ENCODE measurements around the gene EFNA3. TPM values are rescaled to one million over a fixed set of nuclear protein-coding genes. Genes with fewer than 3 reads are reported as not detected.

The EFNA3 gene
- total RNA-seq, 3 donors from 2014 or later: 0.84 to 2.0 (median 1.1) TPM

- peaks cover 18% of the 10 kb centered on the region for H3K4me1 Mint-ChIP-seq (ENCODE audit: low read depth)
- no peaks in the 10 kb centered on the region for H3K9me3 Mint-ChIP-seq
- ATAC-seq: peak; percentile 96 to 98
- peaks cover 4% of the 10 kb centered on the region for H3K36me3 Mint-ChIP-seq (ENCODE audit: insufficient read depth)
- no peaks in the 10 kb centered on the region for H3K27me3 Mint-ChIP-seq (ENCODE audit: low read depth)
- DNase-seq: peak; percentile 61
- peak overlapping the region; percentile 19 for H3K4me3 Mint-ChIP-seq
Observed at GRCh38 chr1:155070721-155071569, 7.7 kb upstream of the EFNA3 start.

DNA sequence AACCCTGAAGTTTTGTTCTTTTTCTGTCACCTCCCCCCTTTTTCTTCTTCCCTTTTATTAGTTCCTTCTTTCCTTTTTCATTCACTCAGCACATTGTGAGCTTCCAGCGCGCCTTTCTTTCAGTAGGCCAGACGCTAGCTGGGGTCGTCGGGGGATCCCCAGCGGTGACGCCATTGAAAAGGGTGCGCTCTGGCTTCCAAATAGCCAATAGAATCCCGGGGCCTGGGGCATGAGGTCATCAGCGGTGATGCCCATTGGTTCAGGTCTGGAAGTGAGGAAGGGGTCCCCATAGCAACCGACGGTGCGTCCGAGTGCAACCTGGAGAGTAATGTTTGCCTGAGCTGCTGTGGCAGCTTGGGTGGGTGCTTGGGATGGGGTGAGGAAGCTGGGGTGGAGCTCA lies 6.9 kb upstream of the EFNA3 start:
- Mint-ChIP-seq H3K4me3 (peak overlapping the region; percentile 5), H3K27me3 (ENCODE audit: low read depth) (no peaks in the 10 kb centered on the region), H3K36me3 (ENCODE audit: insufficient read depth) (peaks cover 4% of the 10 kb centered on the region), H3K9me3 (no peaks in the 10 kb centered on the region), H3K4me1 (ENCODE audit: low read depth) (peaks cover 18% of the 10 kb centered on the region)
- no peak for DNase-seq
- no peak for ATAC-seq

- H3K9me3 Mint-ChIP-seq: no peaks in the 10 kb centered on the region
- ATAC-seq (no peak), DNase-seq (no peak)
- peaks cover 18% of the 10 kb centered on the region for H3K4me1 Mint-ChIP-seq (ENCODE audit: low read depth)
- H3K4me3 Mint-ChIP-seq: no peak overlapping the region
- H3K36me3 Mint-ChIP-seq (ENCODE audit: insufficient read depth): peaks cover 2% of the 10 kb centered on the region
- H3K27me3 Mint-ChIP-seq (ENCODE audit: low read depth): no peaks in the 10 kb centered on the region
Observed at GRCh38 chr1:155072531-155073289, 5.9 kb upstream of the EFNA3 start.

GRCh38 chr1:155073377-155074242 lies 5.0 kb upstream of the EFNA3 start:
- no peak for ATAC-seq
- Mint-ChIP-seq H3K27me3 (ENCODE audit: low read depth) (no peaks in the 10 kb centered on the region), H3K4me1 (ENCODE audit: low read depth) (peaks cover 18% of the 10 kb centered on the region), H3K36me3 (ENCODE audit: insufficient read depth) (no peaks in the 10 kb centered on the region), H3K4me3 (no peak overlapping the region), H3K9me3 (no peaks in the 10 kb centered on the region)
- DNase-seq: no peak

GRCh38 chr1:155075535-155075934 lies 3.1 kb upstream of the EFNA3 start:
- ATAC-seq (no peak), DNase-seq (no peak)
- no peaks in the 10 kb centered on the region for H3K9me3 Mint-ChIP-seq
- H3K27me3 Mint-ChIP-seq (ENCODE audit: low read depth): peaks cover 9% of the 10 kb centered on the region
- H3K4me1 Mint-ChIP-seq (ENCODE audit: low read depth): peaks cover 24% of the 10 kb centered on the region
- no peaks in the 10 kb centered on the region for H3K36me3 Mint-ChIP-seq (ENCODE audit: insufficient read depth)
- no peak overlapping the region for H3K4me3 Mint-ChIP-seq

- DNase-seq (no peak), ATAC-seq (no peak)
- Mint-ChIP-seq H3K36me3 (ENCODE audit: insufficient read depth) (no peaks in the 10 kb centered on the region), H3K4me3 (no peak overlapping the region), H3K27me3 (ENCODE audit: low read depth) (peaks cover 13% of the 10 kb centered on the region), H3K9me3 (no peaks in the 10 kb centered on the region), H3K4me1 (ENCODE audit: low read depth) (peaks cover 28% of the 10 kb centered on the region)
Observed at GRCh38 chr1:155076371-155076770, 2.3 kb upstream of the EFNA3 start.

- Mint-ChIP-seq H3K36me3 (ENCODE audit: insufficient read depth) (no peaks in the 10 kb centered on the region), H3K4me3 (peak overlapping the region; percentile 2), H3K4me1 (ENCODE audit: low read depth) (peaks cover 32% of the 10 kb centered on the region), H3K27me3 (ENCODE audit: low read depth) (peaks cover 20% of the 10 kb centered on the region), H3K9me3 (no peaks in the 10 kb centered on the region)
- ATAC-seq (no peak), DNase-seq (no peak)
Observed at GRCh38 chr1:155077346-155077745, 1.3 kb upstream of the EFNA3 start.

GRCh38 chr1:155077758-155078445 lies 735 bp upstream of the EFNA3 start:
- H3K4me3 Mint-ChIP-seq: peak overlapping the region; percentile 22
- peaks cover 35% of the 10 kb centered on the region for H3K4me1 Mint-ChIP-seq (ENCODE audit: low read depth)
- H3K36me3 Mint-ChIP-seq (ENCODE audit: insufficient read depth): no peaks in the 10 kb centered on the region
- ATAC-seq (peak in 1 of 2 donors; percentile 26), DNase-seq (no peak)
- peaks cover 26% of the 10 kb centered on the region for H3K27me3 Mint-ChIP-seq (ENCODE audit: low read depth)
- H3K9me3 Mint-ChIP-seq: no peaks in the 10 kb centered on the region

DNA sequence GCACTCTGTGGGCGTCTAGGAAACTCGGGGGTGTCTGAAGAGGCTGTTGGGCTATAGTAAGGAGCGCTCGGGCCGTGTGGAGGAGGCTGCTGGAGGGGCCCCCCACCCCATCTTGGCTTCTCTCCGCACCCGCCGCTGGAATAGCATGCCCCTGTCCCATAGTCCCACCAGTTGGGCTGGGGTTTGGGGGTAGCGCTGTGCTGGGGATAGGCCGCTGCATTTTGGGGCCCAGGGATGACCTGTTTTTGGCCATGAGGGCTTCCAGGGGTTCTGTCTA lies 511 bp downstream of the EFNA3 start:
- ATAC-seq: peak; percentile 1 to 3
- Mint-ChIP-seq H3K4me1 (ENCODE audit: low read depth) (peaks cover 31% of the 10 kb centered on the region), H3K4me3 (peak overlapping the region; percentile 68)

DNA sequence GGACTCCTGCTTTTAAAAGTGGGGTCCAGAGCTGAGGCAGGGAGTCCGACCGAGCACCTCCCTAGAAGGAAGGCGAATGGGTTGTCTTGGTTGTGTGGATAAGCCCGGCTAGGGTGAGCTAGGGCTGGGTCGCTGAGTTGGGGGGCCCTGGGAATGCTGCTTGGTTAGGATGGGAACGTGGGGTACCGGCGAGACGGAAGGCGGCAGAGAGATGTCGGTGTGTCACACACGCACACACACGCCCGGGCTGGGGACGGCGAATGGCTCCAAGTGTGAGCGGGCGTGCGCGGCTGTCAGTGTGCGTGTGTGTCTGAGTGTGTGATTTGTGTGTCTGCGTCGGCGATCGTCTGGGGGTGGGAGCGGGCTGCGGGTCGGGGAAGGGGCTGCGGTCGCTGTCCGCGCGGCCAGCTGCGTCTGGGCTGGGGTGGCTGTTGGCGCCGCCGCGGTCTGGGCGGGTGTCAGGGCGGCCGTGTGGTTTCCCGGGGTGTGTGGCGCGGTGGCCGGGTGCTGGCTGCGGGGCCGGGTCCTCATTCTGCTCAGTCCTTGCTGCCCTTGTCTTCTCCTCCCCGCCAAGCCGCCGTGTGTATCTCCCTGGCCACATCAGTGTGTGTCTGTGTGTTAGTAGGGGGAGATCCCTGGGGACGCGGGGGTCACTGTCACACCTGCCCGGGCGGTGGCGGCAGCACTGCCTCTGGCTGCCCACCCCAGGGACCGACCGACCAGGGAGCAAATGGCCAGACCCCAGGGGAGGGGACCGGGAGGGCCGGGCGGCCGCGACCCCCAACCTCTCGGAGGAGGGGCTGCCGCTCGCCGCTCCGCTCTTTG lies 1.1 kb downstream of the EFNA3 start:
- Mint-ChIP-seq H3K4me3 (peak overlapping the region; percentile 68), H3K9me3 (no peaks in the 10 kb centered on the region), H3K4me1 (ENCODE audit: low read depth) (peaks cover 36% of the 10 kb centered on the region), H3K27me3 (ENCODE audit: low read depth) (peaks cover 41% of the 10 kb centered on the region), H3K36me3 (ENCODE audit: insufficient read depth) (no peaks in the 10 kb centered on the region)
- ATAC-seq (peak; percentile 5 to 11), DNase-seq (peak; percentile 18)

More for the DNA sequence above, 511 bp downstream of the EFNA3 start:
- H3K36me3 Mint-ChIP-seq (ENCODE audit: insufficient read depth): no peaks in the 10 kb centered on the region
- DNase-seq: no peak
- peaks cover 37% of the 10 kb centered on the region for H3K27me3 Mint-ChIP-seq (ENCODE audit: low read depth)
- no peaks in the 10 kb centered on the region for H3K9me3 Mint-ChIP-seq

DNA sequence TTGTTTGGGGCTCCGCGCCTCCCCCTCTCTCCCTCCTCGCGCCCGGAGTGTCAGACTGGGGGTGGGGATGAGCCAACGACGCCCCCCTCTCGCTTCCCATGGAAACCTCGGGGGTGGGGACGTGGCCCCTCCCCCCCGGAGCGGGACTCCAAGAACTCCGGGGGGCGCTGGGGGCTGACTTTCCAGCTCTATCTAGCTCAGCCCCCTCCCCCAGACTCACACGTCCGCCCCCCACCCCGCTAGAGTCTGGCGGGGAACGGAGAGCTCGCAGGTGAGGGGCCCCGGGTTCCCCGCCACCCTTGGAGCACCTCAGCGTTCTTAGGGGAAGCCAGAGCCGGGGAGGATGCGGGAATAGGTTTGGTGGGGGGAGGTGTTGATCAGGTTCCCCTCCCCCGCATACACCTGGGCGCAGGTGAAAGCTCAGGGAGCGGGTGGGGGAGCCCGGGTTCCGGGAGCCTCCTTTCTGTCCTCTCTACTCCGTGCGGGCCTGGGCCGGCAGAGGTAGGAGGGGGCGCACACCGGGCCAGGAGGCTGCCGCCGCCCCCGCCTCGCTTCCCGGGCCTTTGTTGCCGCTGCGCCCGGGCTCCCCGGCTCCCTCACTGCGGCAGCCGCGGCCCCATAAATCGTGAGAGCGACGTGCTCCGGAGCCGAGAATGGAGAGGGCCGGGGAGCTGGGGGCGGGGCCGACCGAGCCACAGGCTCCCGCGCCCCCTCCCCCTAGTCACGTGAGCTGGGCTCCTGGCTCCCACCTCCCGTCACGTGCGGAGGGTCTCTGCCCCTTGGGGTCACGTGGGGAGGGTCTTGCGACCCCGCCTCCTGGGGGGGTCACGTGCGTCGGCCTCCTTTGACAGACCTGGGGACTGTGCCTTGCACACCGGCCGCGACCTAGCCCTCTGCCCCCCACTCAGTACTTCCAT lies 1.9 kb downstream of the EFNA3 start:
- ATAC-seq: no peak
- peaks cover 41% of the 10 kb centered on the region for H3K27me3 Mint-ChIP-seq (ENCODE audit: low read depth)
- no peaks in the 10 kb centered on the region for H3K36me3 Mint-ChIP-seq (ENCODE audit: insufficient read depth)
- DNase-seq: peak; percentile 23
- H3K4me3 Mint-ChIP-seq: peak overlapping the region; percentile 72
- peaks cover 41% of the 10 kb centered on the region for H3K4me1 Mint-ChIP-seq (ENCODE audit: low read depth)
- no peaks in the 10 kb centered on the region for H3K9me3 Mint-ChIP-seq

DNA sequence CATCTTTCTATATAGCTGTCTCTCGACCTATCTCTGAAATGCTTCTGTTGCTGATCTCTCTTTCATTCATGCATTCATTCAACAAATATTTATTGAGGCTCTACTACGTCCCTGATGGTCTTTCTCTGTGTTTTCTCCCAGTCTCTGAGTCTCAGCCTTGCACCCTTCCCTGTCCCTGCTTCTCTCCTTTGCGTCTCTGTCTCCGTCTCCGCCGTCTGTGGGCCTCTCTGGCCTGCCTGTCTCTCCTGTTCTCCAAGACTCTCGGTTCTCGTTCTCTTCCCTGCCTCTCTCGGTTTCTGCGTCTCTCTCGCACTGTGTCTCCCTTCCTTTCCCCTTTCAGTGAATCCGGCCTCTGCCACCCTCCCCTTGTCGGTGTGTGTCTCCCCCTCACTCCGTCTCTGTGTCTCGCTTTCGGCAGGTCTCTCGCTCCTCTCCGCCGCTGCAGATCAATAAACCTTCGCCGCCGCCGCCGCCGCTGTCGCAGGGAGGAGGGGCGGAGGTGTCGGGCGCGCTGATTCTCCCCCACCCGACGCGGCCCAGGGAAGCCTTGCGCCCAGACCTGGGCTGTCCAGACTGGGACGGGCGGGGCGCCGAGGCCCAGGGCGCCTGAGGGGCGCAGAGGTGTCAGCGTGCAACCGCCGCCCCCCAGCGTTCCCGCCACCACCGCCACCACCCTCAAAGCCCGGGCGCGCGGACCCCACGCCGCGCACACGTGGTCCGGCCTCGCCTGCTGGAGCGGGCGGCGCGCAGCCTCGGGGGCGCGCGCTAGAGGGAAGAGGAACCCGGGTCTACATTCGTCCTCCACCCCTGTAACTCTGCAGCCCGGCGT lies 3.0 kb downstream of the EFNA3 start:
- DNase-seq: peak; percentile 39
- Mint-ChIP-seq H3K4me3 (peak overlapping the region; percentile 72), H3K9me3 (no peaks in the 10 kb centered on the region), H3K27me3 (ENCODE audit: low read depth) (peaks cover 41% of the 10 kb centered on the region), H3K4me1 (ENCODE audit: low read depth) (peaks cover 45% of the 10 kb centered on the region), H3K36me3 (ENCODE audit: insufficient read depth) (no peaks in the 10 kb centered on the region)
- no peak for ATAC-seq
